ENCODE results near the gene GSX1. TPM values are rescaled to one million over a fixed set of nuclear protein-coding genes. Genes with fewer than 3 reads are reported as not detected.

GSX1 gene
- total RNA-seq, 1 donor from 2014 or later = not detected

- peaks cover 26% of the 10 kb centered on the region for H3K27me3 ChIP-seq (ENCODE audit: insufficient read depth, low read length)
- H4K20me1 ChIP-seq (ENCODE audit: insufficient read depth, low read length) = no peaks in the 10 kb centered on the region
- Mint-ChIP-seq H3K4me3 (ENCODE audit: unreplicated experiment) (no peak overlapping the region), H3K27me3 (ENCODE audit: low read depth, unreplicated experiment) (peaks cover 86% of the 10 kb centered on the region), H3K27ac (ENCODE audit: unreplicated experiment) (no peak overlapping the region), H3K36me3 (ENCODE audit: low read depth, unreplicated experiment) (no peaks in the 10 kb centered on the region), H3K4me1 (ENCODE audit: low read depth, unreplicated experiment) (no peaks in the 10 kb centered on the region), H3K9me3 (ENCODE audit: unreplicated experiment) (peaks cover 3% of the 10 kb centered on the region)
- no peaks in the 10 kb centered on the region for H3K36me3 ChIP-seq (ENCODE audit: insufficient read depth, low read length)
- FAIRE-seq (no peak), DNase-seq (ENCODE audit: low read depth) (no peak)
- peak overlapping the region; percentile 49 for H2AFZ ChIP-seq (ENCODE audit: low read depth, low read length)
- no peak overlapping the region for H3K27ac ChIP-seq (ENCODE audit: low read depth, low read length)
- H3K79me2 ChIP-seq (ENCODE audit: insufficient read depth, low read length) = no peaks in the 10 kb centered on the region
- peak; percentile 52 for TF ChIP-seq CTCF (IDR thresholded peaks at IDR 0.05; ENCODE audit: insufficient read depth, low read depth, low read length)
- no peak for TF ChIP-seq EZH2 (IDR thresholded peaks at IDR 0.05; ENCODE audit: insufficient read depth, low read length)
- H3K9me3 ChIP-seq (ENCODE audit: insufficient read depth, low read depth, low read length) = no peaks in the 10 kb centered on the region
- peak overlapping the region; percentile 60 for H3K4me2 ChIP-seq (ENCODE audit: low read length)
- H3K4me1 ChIP-seq (ENCODE audit: insufficient read depth, low read length) = peaks cover 3% of the 10 kb centered on the region
- H3K4me3 ChIP-seq (ENCODE audit: insufficient read depth, low read depth, low read length) = no peak overlapping the region
- no peak overlapping the region for H3K9ac ChIP-seq (ENCODE audit: low read length)
Measured at GRCh38 chr13:27830010-27830409, 37.7 kb downstream of the GSX1 start.

- Histone ChIP-seq H3K4me2 (ENCODE audit: low read length) (no peak overlapping the region), H3K9me3 (ENCODE audit: insufficient read depth, low read depth, low read length) (no peaks in the 10 kb centered on the region), H3K9ac (ENCODE audit: low read length) (no peak overlapping the region), H3K36me3 (ENCODE audit: insufficient read depth, low read length) (no peaks in the 10 kb centered on the region), H3K27me3 (ENCODE audit: insufficient read depth, low read length) (peaks cover 18% of the 10 kb centered on the region), H3K4me1 (ENCODE audit: insufficient read depth, low read length) (peaks cover 3% of the 10 kb centered on the region), H3K79me2 (ENCODE audit: insufficient read depth, low read length) (no peaks in the 10 kb centered on the region), H3K27ac (ENCODE audit: low read depth, low read length) (no peak overlapping the region), H2AFZ (ENCODE audit: low read depth, low read length) (no peak overlapping the region), H4K20me1 (ENCODE audit: insufficient read depth, low read length) (no peaks in the 10 kb centered on the region), H3K4me3 (ENCODE audit: insufficient read depth, low read depth, low read length) (no peak overlapping the region)
- no peak overlapping the region for H3K4me3 Mint-ChIP-seq (ENCODE audit: unreplicated experiment)
- TF ChIP-seq CTCF (IDR thresholded peaks at IDR 0.05; ENCODE audit: insufficient read depth, low read depth, low read length) = no peak
- no peak for TF ChIP-seq EZH2 (IDR thresholded peaks at IDR 0.05; ENCODE audit: insufficient read depth, low read length)
- peaks cover 79% of the 10 kb centered on the region for H3K27me3 Mint-ChIP-seq (ENCODE audit: low read depth, unreplicated experiment)
- no peak for FAIRE-seq
- H3K9me3 Mint-ChIP-seq (ENCODE audit: unreplicated experiment) = peaks cover 3% of the 10 kb centered on the region
- no peak overlapping the region for H3K27ac Mint-ChIP-seq (ENCODE audit: unreplicated experiment)
- no peaks in the 10 kb centered on the region for H3K36me3 Mint-ChIP-seq (ENCODE audit: low read depth, unreplicated experiment)
- no peak for DNase-seq (ENCODE audit: low read depth)
- no peaks in the 10 kb centered on the region for H3K4me1 Mint-ChIP-seq (ENCODE audit: low read depth, unreplicated experiment)
Measured at GRCh38 chr13:27833206-27833605, 40.9 kb downstream of the GSX1 start.

- Histone ChIP-seq H4K20me1 (ENCODE audit: insufficient read depth, low read length) (no peaks in the 10 kb centered on the region), H3K36me3 (ENCODE audit: insufficient read depth, low read length) (no peaks in the 10 kb centered on the region), H3K79me2 (ENCODE audit: insufficient read depth, low read length) (no peaks in the 10 kb centered on the region), H3K9me3 (ENCODE audit: insufficient read depth, low read depth, low read length) (no peaks in the 10 kb centered on the region), H2AFZ (ENCODE audit: low read depth, low read length) (no peak overlapping the region), H3K4me3 (ENCODE audit: insufficient read depth, low read depth, low read length) (no peak overlapping the region), H3K4me1 (ENCODE audit: insufficient read depth, low read length) (peaks cover 3% of the 10 kb centered on the region), H3K9ac (ENCODE audit: low read length) (no peak overlapping the region), H3K27me3 (ENCODE audit: insufficient read depth, low read length) (peaks cover 13% of the 10 kb centered on the region), H3K4me2 (ENCODE audit: low read length) (no peak overlapping the region), H3K27ac (ENCODE audit: low read depth, low read length) (no peak overlapping the region)
- no peak for FAIRE-seq
- Mint-ChIP-seq H3K36me3 (ENCODE audit: low read depth, unreplicated experiment) (no peaks in the 10 kb centered on the region), H3K9me3 (ENCODE audit: unreplicated experiment) (peaks cover 3% of the 10 kb centered on the region), H3K4me1 (ENCODE audit: low read depth, unreplicated experiment) (no peaks in the 10 kb centered on the region), H3K4me3 (ENCODE audit: unreplicated experiment) (no peak overlapping the region), H3K27me3 (ENCODE audit: low read depth, unreplicated experiment) (peaks cover 75% of the 10 kb centered on the region), H3K27ac (ENCODE audit: unreplicated experiment) (no peak overlapping the region)
- DNase-seq (ENCODE audit: low read depth) = no peak
- TF ChIP-seq CTCF (IDR thresholded peaks at IDR 0.05; ENCODE audit: insufficient read depth, low read depth, low read length) (no peak), EZH2 (IDR thresholded peaks at IDR 0.05; ENCODE audit: insufficient read depth, low read length) (no peak)
Measured at GRCh38 chr13:27834095-27834494, 41.8 kb downstream of the GSX1 start.
